Ovary (tissue), 9 donors: ENCODE measurements around the gene DIO3. TPM values are rescaled to one million over a fixed set of nuclear protein-coding genes. Genes with fewer than 3 reads are reported as not detected.

Experiments used
- DNase-seq, 5 donors: peaks; one replicate each; pipeline ENCODE4 v3.0.0-alpha.2; 2019 to 2020
- H3K27ac ChIP-seq, 2 donors: fragments of 200-600 bp; one replicate each; pipeline versions ENCODE4 v1.5.1 to v1.8.0; 2019 to 2022
- H3K27me3 ChIP-seq: fragments of 200-600 bp; one replicate; pipeline ENCODE4 v1.8.0; 2022
- H3K36me3 ChIP-seq: fragments of 200-600 bp; sonication (generic); one replicate; pipeline ENCODE4 v1.5.1; 2019
- H3K4me1 ChIP-seq: one replicate; pipeline ENCODE4 v1.8.1; 2013; ENCODE audit warnings: mild to moderate bottlenecking, moderate library complexity; ENCODE audit not compliant: insufficient read depth
- H3K4me3 ChIP-seq: fragments of 200-600 bp; sonication (generic); one replicate; pipeline ENCODE4 v1.5.1; 2017
- H3K9me3 ChIP-seq, 2 donors: fragments of 200-600 bp in 1 of 2; sonication (generic) in 1 of 2; one replicate each; pipeline versions ENCODE4 v1.5.1 to v1.8.1; 2013 to 2019; ENCODE audit warnings: mild to moderate bottlenecking in 1 of 2, moderate library complexity in 1 of 2
- CTCF ChIP-seq, 3 donors: fragments of 450-650 bp in 2 of 3; fragments of 200-600 bp in 1 of 3; IDR thresholded peaks; one replicate each; pipeline versions ENCODE4 v1.5.1 to v1.8.0; 2016 to 2022; ENCODE audit warnings: antibody characterized with exemption in 3 of 3, mild to moderate bottlenecking in 1 of 3
- EP300 ChIP-seq: sonication (generic); formaldehyde crosslinking; IDR thresholded peaks from one replicate; pipeline ENCODE4 v1.6.1; 2017; ENCODE audit warnings: antibody characterized with exemption
- POLR2A ChIP-seq: fragments of 450-650 bp; IDR thresholded peaks from one replicate; pipeline ENCODE4 v1.6.1; 2017; ENCODE audit warnings: antibody characterized with exemption, mild to moderate bottlenecking, moderate library complexity
- WGBS, 3 donors: extraction: QIAGEN DNeasy Blood & Tissue Kit in 1 of 3; methylation state at CpG; one replicate each; pipeline versions ENCODE4 v1.1.5 to v1.1.7; 2013 to 2017; 5-methylcytosine and 5-hydroxymethylcytosine counted together
- intact Hi-C, 4 donors: fragments of 100-400 bp; cut with DNase I; formaldehyde crosslinking; loops; one replicate each; pipeline versions ENCODE4 v1.11.0 to v1.15.1; 2022 to 2023
- polyA plus RNA-seq, 2 donors: library from polyadenylated mRNA; stranded (reverse); fragments of 200-250 nt in 1 of 2; fragments of 350-450 nt in 1 of 2; fragmentation: Illumina TruSeq in 1 of 2; extraction: RNeasy Lipid Tissue Mini Kit (QIAGEN cat#74804) in 1 of 2; gene quantifications; one replicate each; pipeline ENCODE4 v1.2.3, GENCODE V29; 2013 to 2014
- total RNA-seq, 7 donors: library from RNA; depleted of rRNA in 2 of 7; stranded (reverse); fragments of >200 nt in 2 of 7; fragmentation: NEBNext Ultra II Directional in 3 of 7; extraction: Animal tissue kit (Norgen Biotek cat#: 25700) in 3 of 7; gene quantifications; one replicate each; pipeline versions ENCODE4 v1.1.0 to v1.2.4, GENCODE V29; 2016 to 2023
- donor health status: DM: no; HTN: no; CAD: no; lungs with moderate emphysema.
- donor health status: DM: no; HTN: no; CAD: no.
- donor health status: Bipolar disorder and iron deficiency.
- donor health status: DM: yes; HTN: yes; CAD: no.
- donor health status: DM: no; HTN: no; CAD: no.
- donor health status: DM: yes; HTN: yes; CAD: no.

The DIO3 gene
- total and polyA plus RNA-seq, 9 donors: 3.1 to 24.7 (median 13.9) TPM

GRCh38 chr14:101534198-101534597 lies 27.1 kb upstream of the DIO3 start:
- no peaks in the 10 kb centered on the region for H3K9me3 ChIP-seq
- H3K27ac ChIP-seq: no peak overlapping the region
- intact Hi-C loops: no loop called here
- DNase-seq: no peak
- no peak for TF ChIP-seq EP300
- TF ChIP-seq POLR2A: no peak
- no peak for TF ChIP-seq CTCF (IDR thresholded peaks at IDR 0.05)
- no peaks in the 10 kb centered on the region for H3K4me1 ChIP-seq
- no peaks in the 10 kb centered on the region for H3K27me3 ChIP-seq
- H3K4me3 ChIP-seq: no peak overlapping the region
- WGBS, 3 donors: 77 to 85% (median 78%) methylated on average over 4 of the region's 4 CpGs
- H3K36me3 ChIP-seq: no peaks in the 10 kb centered on the region

- no peak for DNase-seq
- Histone ChIP-seq H3K36me3 (no peaks in the 10 kb centered on the region), H3K27ac (no peak overlapping the region), H3K4me3 (no peak overlapping the region), H3K27me3 (no peaks in the 10 kb centered on the region), H3K4me1 (no peaks in the 10 kb centered on the region), H3K9me3 (no peaks in the 10 kb centered on the region)
- TF ChIP-seq EP300 (no peak), POLR2A (no peak), CTCF (IDR thresholded peaks at IDR 0.05) (no peak)
- intact Hi-C loops: no loop called here
- 79 to 83% (median 80%) methylated on average over 9 of the region's 9 CpGs for WGBS, 3 donors
These were observed 26.1 kb upstream of the DIO3 start for GRCh38 chr14:101535232-101535631.

GRCh38 chr14:101535701-101536207 lies 25.5 kb upstream of the DIO3 start:
- intact Hi-C loops: no loop called here
- no peak for DNase-seq
- 86 to 95% (median 91%) methylated on average over 8 of the region's 8 CpGs for WGBS, 3 donors
- Histone ChIP-seq H3K9me3 (no peaks in the 10 kb centered on the region), H3K27ac (no peak overlapping the region), H3K4me3 (no peak overlapping the region), H3K36me3 (no peaks in the 10 kb centered on the region), H3K27me3 (no peaks in the 10 kb centered on the region), H3K4me1 (no peaks in the 10 kb centered on the region)
- TF ChIP-seq EP300 (no peak), CTCF (IDR thresholded peaks at IDR 0.05) (no peak), POLR2A (no peak)

GRCh38 chr14:101537286-101537685 lies 24.0 kb upstream of the DIO3 start:
- no peaks in the 10 kb centered on the region for H3K27me3 ChIP-seq

More at GRCh38 chr14:101537286-101537685, 24.0 kb upstream of the DIO3 start:
- TF ChIP-seq EP300 (no peak), POLR2A (no peak), CTCF (IDR thresholded peaks at IDR 0.05) (no peak)
- Histone ChIP-seq H3K4me1 (no peaks in the 10 kb centered on the region), H3K36me3 (no peaks in the 10 kb centered on the region), H3K27ac (no peak overlapping the region), H3K9me3 (no peaks in the 10 kb centered on the region), H3K4me3 (no peak overlapping the region)
- no peak for DNase-seq
- 89 to 97% (median 94%) methylated on average over 7 of the region's 7 CpGs for WGBS, 3 donors
- intact Hi-C loops: no loop called here
